Heart left ventricle (tissue), 16 donors: ENCODE data around the gene CD48. TPM values are rescaled to one million over a fixed set of nuclear protein-coding genes. Genes with fewer than 3 reads are reported as not detected.

Experiments
- ATAC-seq, 4 donors: fragments of 200-7000 bp; cut with Tn5 transposase; one replicate each; pipeline ENCODE4 v1.9.1; 2020 to 2022; ENCODE audit warnings: moderate library complexity in 4 of 4, mild to moderate bottlenecking in 3 of 4, moderate number of reproducible peaks in 1 of 4
- DNase-seq, 5 donors: peaks; one replicate each; pipeline ENCODE4 v3.0.0-alpha.2; 2020
- H3K27ac ChIP-seq, 12 donors: fragments of 200-600 bp; sonication (generic) in 4 of 12; one replicate each; pipeline versions ENCODE4 v1.5.0 to v1.8.0; 2016 to 2022; ENCODE audit warnings: mild to moderate bottlenecking in 2 of 12
- H3K27me3 ChIP-seq, 9 donors: fragments of 200-600 bp; sonication (generic) in 2 of 9; one replicate each; pipeline versions ENCODE4 v1.5.1 to v1.8.0; 2016 to 2022; ENCODE audit warnings: mild to moderate bottlenecking in 3 of 9
- H3K36me3 ChIP-seq, 9 donors: fragments of 200-600 bp; sonication (generic) in 2 of 9; one replicate each; pipeline versions ENCODE4 v1.5.0 to v1.8.0; 2018 to 2022; ENCODE audit warnings: mild to moderate bottlenecking in 2 of 9
- H3K4me1 ChIP-seq, 12 donors: fragments of 200-600 bp; sonication (generic) in 4 of 12; one replicate each; pipeline versions ENCODE4 v1.5.0 to v1.8.0; 2016 to 2022; ENCODE audit warnings: mild to moderate bottlenecking in 3 of 12
- H3K4me3 ChIP-seq, 12 donors: fragments of 200-600 bp; sonication (generic) in 4 of 12; one replicate each; pipeline versions ENCODE4 v1.5.0 to v1.8.0; 2017 to 2022; ENCODE audit warnings: mild to moderate bottlenecking in 9 of 12, moderate library complexity in 4 of 12
- H3K9me3 ChIP-seq, 12 donors: fragments of 200-600 bp; sonication (generic) in 4 of 12; one replicate each; pipeline versions ENCODE4 v1.5.0 to v1.8.0; 2016 to 2022; ENCODE audit warnings: mild to moderate bottlenecking in 1 of 12
- POLR2A ChIP-seq, 2 donors: fragments of 450-650 bp; IDR thresholded peaks; one replicate each; pipeline ENCODE4 v1.6.1; 2017; ENCODE audit warnings: antibody characterized with exemption in 2 of 2, mild to moderate bottlenecking in 2 of 2, moderate library complexity in 2 of 2
- WGBS, 4 donors: extraction: QIAGEN DNeasy Blood & Tissue Kit in 2 of 4; methylation state at CpG; one replicate each; pipeline versions ENCODE4 v1.1.5 to v1.1.7; 2013 to 2018; 5-methylcytosine and 5-hydroxymethylcytosine counted together
- intact Hi-C, 10 donors: fragments of 100-400 bp; cut with DNase I; formaldehyde crosslinking; loops; one replicate each; pipeline versions ENCODE4 v1.11.1 to v1.14.2; 2022
- polyA plus RNA-seq, 2 donors: library from polyadenylated mRNA; stranded (reverse); fragments of 200-250 nt; gene quantifications; one replicate each; pipeline ENCODE4 v1.2.3, GENCODE V29; 2013
- total RNA-seq, 9 donors: library from RNA; depleted of rRNA in 2 of 9; stranded (reverse); fragments of >200 nt in 2 of 9; fragmentation: NEBNext Ultra II Directional in 3 of 9; extraction: Animal tissue kit (Norgen Biotek cat#: 25700) in 3 of 9; gene quantifications; one replicate each; pipeline versions ENCODE4 v1.1.0 to v1.2.4, GENCODE V29; 2016 to 2023
- TF ChIP-seq, protein P1 (sequence below), 12 donors: fragments of 200-600 bp; sonication (generic) in 4 of 12; IDR thresholded peaks; one replicate each; pipeline versions ENCODE4 v1.5.0 to v1.8.0; 2018 to 2022; ENCODE audit warnings: antibody characterized with exemption in 12 of 12, mild to moderate bottlenecking in 5 of 12
- donor health status: ischemic (EF 13 %, LVEDD 7.1; RV severe dilation, severe dysfunction).
- donor health status: healthy with polysubstance abuse.
- donor health status: DM: no; HTN: yes; CAD: no.
- donor health status: DM: no; HTN: no; CAD: no.
- donor health status: ischemic (EF 25% LVEDD 6.9; RV normal size, moderate dysfunction).
- donor health status: ischemic (EF 25% LVEDD 5.7; RV mildly dilated, moderate dysfunction).
- donor health status: healthy.
- donor health status: DM: yes; HTN: yes; CAD: no.
- donor health status: ischemic (EF 35%, LVEDD 5.7; RV mildly dilated, moderate dysfunction).
- donor health status: nonischemic (EF 11% LVEDD 7.7; RV severe dilation, severe dysfunction).
- donor health status: DM: yes; HTN: yes; CAD: no.
- donor health status: PGD.
- donor health status: ischemic (EF 29% LVEDD 5.4; RV normal size, mild dysfunction).
- donor health status: nonischemic (EF 23%, LVEDD 6.1; RV moderate dilation, normal function).

CD48 gene
- total and polyA plus RNA-seq, 11 donors: 0.49 to 31.6 (median 0.71) TPM

DNA sequence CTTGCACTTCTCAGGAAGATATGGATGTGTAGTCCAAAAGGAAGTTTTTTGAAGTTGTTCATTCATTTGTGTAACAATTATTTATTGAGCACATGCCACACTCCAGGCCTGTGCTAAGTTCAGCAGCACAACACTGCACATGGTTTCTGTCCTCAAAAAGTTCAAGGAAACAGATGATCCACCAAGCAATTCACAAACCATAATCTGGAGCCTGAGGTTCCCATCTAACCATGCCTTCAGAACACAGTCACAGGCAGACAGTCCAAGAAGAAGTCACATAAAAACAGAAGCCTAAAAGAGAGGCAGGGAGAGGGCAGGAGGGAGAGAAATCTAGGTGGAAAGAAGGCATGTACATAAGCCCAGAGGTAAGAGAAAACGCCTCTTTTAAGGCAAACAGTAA is 1.9 kb downstream of the CD48 start:
- ATAC-seq (no peak), DNase-seq (no peak)
- H3K9me3 ChIP-seq: no peaks in the 10 kb centered on the region
- H3K4me3 ChIP-seq: peak overlapping the region in 1 of 12 donors; percentile 66
- no peaks in the 10 kb centered on the region for H3K36me3 ChIP-seq
- TF ChIP-seq, protein P1, sequence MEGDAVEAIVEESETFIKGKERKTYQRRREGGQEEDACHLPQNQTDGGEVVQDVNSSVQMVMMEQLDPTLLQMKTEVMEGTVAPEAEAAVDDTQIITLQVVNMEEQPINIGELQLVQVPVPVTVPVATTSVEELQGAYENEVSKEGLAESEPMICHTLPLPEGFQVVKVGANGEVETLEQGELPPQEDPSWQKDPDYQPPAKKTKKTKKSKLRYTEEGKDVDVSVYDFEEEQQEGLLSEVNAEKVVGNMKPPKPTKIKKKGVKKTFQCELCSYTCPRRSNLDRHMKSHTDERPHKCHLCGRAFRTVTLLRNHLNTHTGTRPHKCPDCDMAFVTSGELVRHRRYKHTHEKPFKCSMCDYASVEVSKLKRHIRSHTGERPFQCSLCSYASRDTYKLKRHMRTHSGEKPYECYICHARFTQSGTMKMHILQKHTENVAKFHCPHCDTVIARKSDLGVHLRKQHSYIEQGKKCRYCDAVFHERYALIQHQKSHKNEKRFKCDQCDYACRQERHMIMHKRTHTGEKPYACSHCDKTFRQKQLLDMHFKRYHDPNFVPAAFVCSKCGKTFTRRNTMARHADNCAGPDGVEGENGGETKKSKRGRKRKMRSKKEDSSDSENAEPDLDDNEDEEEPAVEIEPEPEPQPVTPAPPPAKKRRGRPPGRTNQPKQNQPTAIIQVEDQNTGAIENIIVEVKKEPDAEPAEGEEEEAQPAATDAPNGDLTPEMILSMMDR (IDR thresholded peaks at IDR 0.05): no peak
- no peak for TF ChIP-seq POLR2A (IDR thresholded peaks at IDR 0.05)
- H3K27ac ChIP-seq: peak overlapping the region in 1 of 12 donors; percentile 90
- intact Hi-C loops: no loop called here
- 69 to 86% (median 82%) methylated on average over 1 of the region's 1 CpG for WGBS, 4 donors
- H3K27me3 ChIP-seq: peaks cover 0 to 11% (median 0%) of the 10 kb centered on the region in 9 donors
- peaks cover 0 to 71% (median 0%) of the 10 kb centered on the region in 12 donors for H3K4me1 ChIP-seq

DNA sequence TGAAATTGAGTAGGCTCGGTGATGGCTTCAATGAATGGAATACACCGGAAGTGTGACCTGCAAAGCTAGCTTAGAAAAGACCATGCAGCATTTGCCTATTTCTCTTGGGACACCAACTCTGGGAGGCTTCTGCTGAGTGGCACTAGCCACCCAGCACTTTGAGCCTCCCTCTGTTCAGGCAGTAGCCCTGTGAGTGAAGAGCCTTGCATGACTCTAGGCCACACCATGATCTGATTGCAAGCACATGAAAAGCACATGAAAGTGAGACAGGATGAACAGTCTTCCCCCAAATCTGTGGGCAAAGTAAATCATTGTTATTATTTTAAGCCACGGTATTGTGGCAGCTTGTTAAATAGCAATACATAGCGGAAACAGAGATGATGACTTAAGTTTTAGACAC is 2.8 kb downstream of the CD48 start:
- Histone ChIP-seq H3K36me3 (no peaks in the 10 kb centered on the region), H3K4me1 (peaks cover 0 to 76% (median 0%) of the 10 kb centered on the region in 12 donors), H3K4me3 (peak overlapping the region in 1 of 12 donors; percentile 66), H3K27me3 (peaks cover 0 to 11% (median 0%) of the 10 kb centered on the region in 9 donors), H3K27ac (peak overlapping the region in 1 of 12 donors; percentile 90), H3K9me3 (no peaks in the 10 kb centered on the region)
- no peak for TF ChIP-seq POLR2A (IDR thresholded peaks at IDR 0.05)
- TF ChIP-seq, protein P1 (IDR thresholded peaks at IDR 0.05): no peak
- intact Hi-C loops: no loop called here
- DNase-seq (no peak), ATAC-seq (no peak)
- 66 to 85% (median 81%) methylated on average over 4 of the region's 4 CpGs for WGBS, 4 donors

GRCh38 chr1:160708118-160708517 is 3.5 kb downstream of the CD48 start:
- Histone ChIP-seq H3K9me3 (no peaks in the 10 kb centered on the region), H3K4me3 (peak overlapping the region in 3 of 12 donors; percentile 3 to 66 (median 10)), H3K4me1 (peaks cover 0 to 76% (median 0%) of the 10 kb centered on the region in 12 donors), H3K27me3 (peaks cover 0 to 11% (median 0%) of the 10 kb centered on the region in 9 donors), H3K36me3 (no peaks in the 10 kb centered on the region), H3K27ac (peak overlapping the region in 2 of 12 donors; percentile 22 to 90)
- ATAC-seq (peak in 3 of 4 donors; percentile 33 to 61 (median 51)), DNase-seq (no peak)
- WGBS, 4 donors: 83 to 87% (median 85%) methylated on average over 4 of the region's 4 CpGs
- TF ChIP-seq, protein P1 (IDR thresholded peaks at IDR 0.05): no peak
- no peak for TF ChIP-seq POLR2A (IDR thresholded peaks at IDR 0.05)
- intact Hi-C loops: no loop called here

GRCh38 chr1:160707236-160708064 is 4.2 kb downstream of the CD48 start:
- H3K27ac ChIP-seq: peak overlapping the region in 2 of 12 donors; percentile 22 to 90
- 72 to 78% (median 75%) methylated on average over 8 of the region's 8 CpGs for WGBS, 4 donors
- intact Hi-C loops: no loop called here

More at GRCh38 chr1:160707236-160708064, 4.2 kb downstream of the CD48 start:
- TF ChIP-seq POLR2A (IDR thresholded peaks at IDR 0.05): no peak
- TF ChIP-seq, protein P1 (IDR thresholded peaks at IDR 0.05): no peak
- H3K4me1 ChIP-seq: peaks cover 0 to 74% (median 0%) of the 10 kb centered on the region in 12 donors
- H3K4me3 ChIP-seq: peak overlapping the region in 3 of 12 donors; percentile 3 to 66 (median 10)
- peaks cover 0 to 11% (median 0%) of the 10 kb centered on the region in 9 donors for H3K27me3 ChIP-seq
- DNase-seq: no peak
- ATAC-seq: no peak
- H3K36me3 ChIP-seq: no peaks in the 10 kb centered on the region
- H3K9me3 ChIP-seq: no peaks in the 10 kb centered on the region
